Lung (tissue), 12 donors: ENCODE measurements around the gene CDRT4. TPM values are rescaled to one million over a fixed set of nuclear protein-coding genes. Genes with fewer than 3 reads are reported as not detected.

ENCODE experiments used
- ATAC-seq: fragments of 200-7000 bp; cut with Tn5 transposase; one replicate; pipeline ENCODE4 v1.9.1; 2020; ENCODE audit warnings: moderate number of reproducible peaks; ENCODE audit not compliant: insufficient read depth, low FRiP score
- DNase-seq, 3 donors: peaks; one replicate each; pipeline ENCODE4 v3.0.0-alpha.2; 2013 to 2017
- H3K27ac ChIP-seq, 2 donors: one replicate each; pipeline ENCODE4 v1.5.1; 2013; ENCODE audit warnings: mild to moderate bottlenecking in 2 of 2, moderate library complexity in 2 of 2, control low read depth in 1 of 2, inconsistent platforms in 1 of 2, low read depth in 1 of 2, low read length in 1 of 2
- H3K27me3 ChIP-seq, 3 donors: one replicate each; pipeline ENCODE4 v1.5.1; 2013; ENCODE audit warnings: low read length in 2 of 3; ENCODE audit not compliant: control insufficient read depth in 3 of 3, insufficient read depth in 3 of 3
- H3K36me3 ChIP-seq, 4 donors: one replicate each; pipeline ENCODE4 v1.5.1; 2013; ENCODE audit warnings: low read length in 4 of 4, mild to moderate bottlenecking in 1 of 4, moderate library complexity in 1 of 4; ENCODE audit not compliant: control insufficient read depth in 4 of 4, insufficient read depth in 4 of 4
- H3K4me1 ChIP-seq, 5 donors: one replicate each; pipeline ENCODE4 v1.5.1; 2013; ENCODE audit warnings: low read length in 5 of 5, mild to moderate bottlenecking in 2 of 5, moderate library complexity in 1 of 5; ENCODE audit not compliant: control insufficient read depth in 5 of 5, insufficient read depth in 5 of 5
- H3K4me3 ChIP-seq: one replicate; pipeline ENCODE4 v1.5.1; 2013; ENCODE audit warnings: mild to moderate bottlenecking, control low read depth, moderate library complexity
- H3K9ac ChIP-seq, 2 donors: one replicate each; pipeline ENCODE4 v1.5.1; 2013; ENCODE audit warnings: low read length in 2 of 2, control low read depth in 1 of 2; ENCODE audit not compliant: insufficient read depth in 1 of 2
- H3K9me3 ChIP-seq, 4 donors: one replicate each; pipeline ENCODE4 v1.5.1; 2013; ENCODE audit warnings: low read length in 3 of 4, mild to moderate bottlenecking in 1 of 4, moderate library complexity in 1 of 4; ENCODE audit not compliant: control insufficient read depth in 4 of 4, insufficient read depth in 3 of 4
- WGBS, 2 donors: extraction: QIAGEN DNeasy Blood & Tissue Kit; methylation state at CpG; one replicate each; pipeline ENCODE4 v1.1.7; 2013; 5-methylcytosine and 5-hydroxymethylcytosine counted together
- polyA plus RNA-seq, 2 donors: library from polyadenylated mRNA; stranded (reverse); fragments of 200-250 nt; gene quantifications; one replicate each; pipeline ENCODE4 v1.2.1, GENCODE V29; 2013
- total RNA-seq, 2 donors: library from RNA; depleted of rRNA in 1 of 2; stranded (reverse); fragments of >200 nt in 1 of 2; gene quantifications; one replicate each; pipeline ENCODE4 v1.2.1, GENCODE V29; 2014 to 2021
- TF ChIP-seq, protein P1 (sequence below): IDR thresholded peaks from 2 replicates; pipeline ENCODE4 v1.5.1; 2012; ENCODE audit warnings: mild to moderate bottlenecking; ENCODE audit errors: control extremely low read depth, extremely low read depth
- donor health status: control.
- donor health status: control.
- donor health status: Bipolar disorder and iron deficiency.
- donor health status: healthy.
- donor health status: DM: yes; HTN: yes; CAD: no.

Gene CDRT4
- total and polyA plus RNA-seq, 4 donors, result 0.48 to 8.7 (median 8.6) TPM

DNA sequence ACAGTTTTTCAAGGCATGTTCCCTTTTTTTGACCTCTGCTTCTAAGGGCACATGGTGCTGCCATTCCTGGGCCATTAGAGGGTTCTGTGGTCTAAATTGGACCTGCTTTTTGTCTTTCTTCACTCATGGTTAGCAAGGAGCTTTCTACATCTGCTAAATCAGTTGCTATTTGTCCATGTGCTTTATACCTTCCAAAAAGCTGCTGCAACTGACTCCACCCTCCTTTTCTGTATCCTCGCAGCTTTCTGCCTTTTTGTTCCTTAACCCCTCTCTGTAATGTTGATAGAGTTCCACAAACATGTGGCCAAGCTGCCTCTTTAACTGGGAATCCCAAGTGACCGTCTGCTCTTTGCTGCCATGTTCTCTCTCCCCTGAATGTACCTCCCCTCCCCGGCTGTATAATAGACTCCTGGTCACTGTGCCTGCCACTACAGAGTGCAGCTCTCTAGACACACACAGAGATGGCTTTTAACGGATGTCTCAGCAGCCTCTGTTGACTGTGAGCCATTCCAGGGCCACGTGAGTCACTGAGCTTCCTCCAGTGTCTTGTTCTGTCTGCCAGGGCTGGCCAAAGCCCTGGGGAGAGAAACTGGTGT, 68.6 kb downstream of the CDRT4 start:
- peak in 1 of 3 donors; percentile 36 for DNase-seq
- TF ChIP-seq, protein P1, sequence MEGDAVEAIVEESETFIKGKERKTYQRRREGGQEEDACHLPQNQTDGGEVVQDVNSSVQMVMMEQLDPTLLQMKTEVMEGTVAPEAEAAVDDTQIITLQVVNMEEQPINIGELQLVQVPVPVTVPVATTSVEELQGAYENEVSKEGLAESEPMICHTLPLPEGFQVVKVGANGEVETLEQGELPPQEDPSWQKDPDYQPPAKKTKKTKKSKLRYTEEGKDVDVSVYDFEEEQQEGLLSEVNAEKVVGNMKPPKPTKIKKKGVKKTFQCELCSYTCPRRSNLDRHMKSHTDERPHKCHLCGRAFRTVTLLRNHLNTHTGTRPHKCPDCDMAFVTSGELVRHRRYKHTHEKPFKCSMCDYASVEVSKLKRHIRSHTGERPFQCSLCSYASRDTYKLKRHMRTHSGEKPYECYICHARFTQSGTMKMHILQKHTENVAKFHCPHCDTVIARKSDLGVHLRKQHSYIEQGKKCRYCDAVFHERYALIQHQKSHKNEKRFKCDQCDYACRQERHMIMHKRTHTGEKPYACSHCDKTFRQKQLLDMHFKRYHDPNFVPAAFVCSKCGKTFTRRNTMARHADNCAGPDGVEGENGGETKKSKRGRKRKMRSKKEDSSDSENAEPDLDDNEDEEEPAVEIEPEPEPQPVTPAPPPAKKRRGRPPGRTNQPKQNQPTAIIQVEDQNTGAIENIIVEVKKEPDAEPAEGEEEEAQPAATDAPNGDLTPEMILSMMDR, result no peak
- H3K9ac ChIP-seq, result no peak overlapping the region
- H3K36me3 ChIP-seq, result no peaks in the 10 kb centered on the region
- no peak for ATAC-seq
- H3K4me1 ChIP-seq, result peaks cover 0 to 28% (median 6%) of the 10 kb centered on the region in 5 donors
- no peak overlapping the region for H3K4me3 ChIP-seq
- H3K27ac ChIP-seq, result peak overlapping the region; percentile 32 to 54
- H3K27me3 ChIP-seq, result no peaks in the 10 kb centered on the region
- WGBS, 2 donors, result 54 to 77% methylated on average over 5 of the region's 5 CpGs
- H3K9me3 ChIP-seq, result peaks cover 0 to 2% (median 0%) of the 10 kb centered on the region in 4 donors

DNA sequence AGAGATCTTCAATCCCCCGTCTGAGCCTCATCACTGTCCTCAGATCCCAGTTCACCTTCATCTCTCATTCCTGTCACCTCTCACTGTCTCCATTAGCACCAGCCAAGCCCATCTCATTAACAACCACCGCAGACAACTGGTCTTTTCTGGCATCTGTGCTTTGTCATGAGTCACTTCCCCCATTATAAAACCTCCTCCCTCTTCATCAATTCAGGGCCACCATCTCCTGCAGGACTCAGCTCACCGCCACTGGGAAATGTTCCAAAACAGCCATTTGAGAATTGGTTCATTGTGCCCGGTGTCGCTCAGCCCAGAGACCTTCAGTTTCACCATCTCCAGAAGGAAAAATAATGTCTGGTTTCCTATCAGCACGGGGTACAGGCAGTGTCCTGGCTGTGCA, 69.1 kb downstream of the CDRT4 start:
- ATAC-seq (no peak), DNase-seq (peak in 1 of 3 donors; percentile 17)
- Histone ChIP-seq H3K27me3 (no peaks in the 10 kb centered on the region), H3K36me3 (no peaks in the 10 kb centered on the region), H3K9me3 (peaks cover 0 to 2% (median 0%) of the 10 kb centered on the region in 4 donors), H3K4me1 (peaks cover 0 to 23% (median 5%) of the 10 kb centered on the region in 5 donors), H3K27ac (peak overlapping the region in 1 of 2 donors; percentile 54), H3K9ac (no peak overlapping the region), H3K4me3 (no peak overlapping the region)
- 23 to 38% methylated on average over 6 of the region's 6 CpGs for WGBS, 2 donors
- TF ChIP-seq, protein P1, result no peak

DNA sequence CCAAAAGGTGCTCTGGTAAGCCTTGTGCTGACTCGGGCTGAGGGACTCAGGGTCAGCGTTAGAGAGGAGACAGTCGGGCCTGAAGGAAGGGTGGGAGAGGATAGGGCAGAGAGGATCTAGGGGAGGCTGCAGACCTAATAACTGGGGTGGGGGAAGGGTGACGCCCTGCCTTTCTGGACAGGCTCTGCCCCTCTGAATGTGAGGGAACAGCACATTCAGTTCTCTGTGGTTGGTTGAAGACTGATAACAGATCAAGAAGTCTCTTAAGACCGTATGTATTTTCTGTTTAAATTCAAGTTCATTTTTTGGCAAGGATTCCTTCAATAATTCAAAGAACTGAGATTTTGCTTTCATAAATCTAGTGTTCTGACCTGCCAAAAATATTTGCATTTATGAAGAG, 69.8 kb downstream of the CDRT4 start:
- no peak for ATAC-seq
- H3K36me3 ChIP-seq, result no peaks in the 10 kb centered on the region
- H3K27ac ChIP-seq, result no peak overlapping the region
- 67 to 82% methylated on average over 5 of the region's 5 CpGs for WGBS, 2 donors
- H3K4me1 ChIP-seq, result peaks cover 0 to 24% (median 5%) of the 10 kb centered on the region in 5 donors
- DNase-seq, result peak in 2 of 3 donors; percentile 21 to 37
- no peak overlapping the region for H3K9ac ChIP-seq
- H3K27me3 ChIP-seq, result no peaks in the 10 kb centered on the region
- H3K4me3 ChIP-seq, result no peak overlapping the region
- peaks cover 0 to 2% (median 0%) of the 10 kb centered on the region in 4 donors for H3K9me3 ChIP-seq
- TF ChIP-seq, protein P1, result no peak
